HCT116 (cell line): ENCODE measurements around the gene GDAP2. TPM values are rescaled to one million over a fixed set of nuclear protein-coding genes. Genes with fewer than 3 reads are reported as not detected.

Experiments
- ATAC-seq: fragments of 200-7000 bp; cut with Tn5 transposase; 2 replicates; pipeline ENCODE4 v1.9.1; 2020; ENCODE audit warnings: mild to moderate bottlenecking, moderate library complexity
- BruUV-seq: library from RNA; stranded (reverse); fragments of 400-500 nt; replicated peaks from 2 replicates; lab custom pipeline; 2021; lab: Mats Ljungman, UMichigan
- CTCF ChIA-PET: fragments of 300-600 bp; sonication (Branson Sonifier 250); formaldehyde crosslinking; loops from one replicate; lab custom pipeline; 2021; ENCODE audit warnings: antibody characterized with exemption; lab: Charles Lee
- POLR2A ChIA-PET: fragments of 300-600, 350-600 bp; sonication (Branson Sonifier 250); formaldehyde crosslinking; loops from one replicate; lab custom pipeline; 2021; ENCODE audit warnings: antibody characterized with exemption; lab: Charles Lee
- RAD21 ChIA-PET, 2 experiments: fragments of 300-600 bp; sonication (Branson Sonifier 250); formaldehyde crosslinking; loops; one replicate each; lab custom pipeline; 2023; ENCODE audit warnings: low total read pairs in 2 of 2; ENCODE audit not compliant: uncharacterized antibody in 2 of 2, unreplicated experiment in 2 of 2, low non-redundant PET in 1 of 2; lab: Charles Lee
- DNase-seq: peaks from one replicate; pipeline ENCODE4 v3.0.0-alpha.2; 2010; ENCODE audit warnings: low read depth, low spot score
- H2AFZ ChIP-seq: fragments of 200-600 bp; shearing (Covaris generic), sonication (generic); 2 replicates; pipeline ENCODE4 v1.6.1; 2017; ENCODE audit warnings: low read depth, mixed run types, mixed read lengths, antibody characterized with exemption, low read length; ENCODE audit not compliant: poor library complexity, severe bottlenecking
- H3K27ac ChIP-seq: 2 replicates; pipeline ENCODE4 v1.5.1; 2012; ENCODE audit warnings: low read depth, low read length
- H3K27me3 ChIP-seq: fragments of 200-600 bp; sonication (generic); 2 replicates; pipeline ENCODE4 v1.6.1; 2016; ENCODE audit warnings: mixed run types, low read length, mixed read lengths; ENCODE audit not compliant: insufficient read depth
- H3K36me3 ChIP-seq, 2 experiments: fragments of 200-500 bp in 1 of 2; fragments of 200-600 bp in 1 of 2; sonication (Bioruptor generic) in 1 of 2; sonication (generic) in 1 of 2; 2 replicates each; pipeline versions ENCODE4 v1.5.1 to v1.6.1; 2014 to 2016; ENCODE audit warnings: low read length in 2 of 2, inconsistent platforms in 1 of 2, mixed read lengths in 1 of 2, mixed run types in 1 of 2; ENCODE audit not compliant: insufficient read depth in 2 of 2, control insufficient read depth in 1 of 2
- H3K4me1 ChIP-seq, 2 experiments: fragments of 200-600 bp in 1 of 2; sonication (generic) in 1 of 2; 2 replicates each; pipeline versions ENCODE4 v1.5.1 to v1.6.1; 2012 to 2017; ENCODE audit warnings: low read length in 2 of 2, inconsistent platforms in 1 of 2, mild to moderate bottlenecking in 1 of 2, mixed read lengths in 1 of 2, mixed run types in 1 of 2, moderate library complexity in 1 of 2; ENCODE audit not compliant: insufficient read depth in 2 of 2, control insufficient read depth in 1 of 2
- H3K4me2 ChIP-seq: fragments of 200-600 bp; sonication (generic); 2 replicates; pipeline ENCODE4 v1.6.1; 2017; ENCODE audit warnings: mixed run types, low read length, mixed read lengths
- H3K4me3 ChIP-seq, 2 experiments: fragments of 200-600 bp in 1 of 2; sonication (generic) in 1 of 2; replicated peaks in 1 of 2; 2 replicates each; pipeline ENCODE4 v1.5.1; 2011 to 2016; ENCODE audit warnings: low read length in 2 of 2, control low read depth in 1 of 2, low read depth in 1 of 2, mild to moderate bottlenecking in 1 of 2, mixed read lengths in 1 of 2, mixed run types in 1 of 2
- H3K79me2 ChIP-seq: fragments of 200-600 bp; sonication (generic); 2 replicates; pipeline ENCODE4 v1.6.1; 2017; ENCODE audit warnings: mild to moderate bottlenecking, mixed run types, low read length, moderate library complexity, mixed read lengths; ENCODE audit not compliant: insufficient read depth
- H3K9ac ChIP-seq: fragments of 200-600 bp; sonication (generic); 2 replicates; pipeline ENCODE4 v1.6.1; 2016; ENCODE audit warnings: low read length, mixed read lengths
- H3K9me2 ChIP-seq: fragments of 200-600 bp; sonication (generic), shearing (Covaris generic); 2 replicates; pipeline ENCODE4 v1.6.1; 2017; ENCODE audit warnings: mixed run types, mild to moderate bottlenecking, moderate library complexity; ENCODE audit not compliant: insufficient read depth
- H3K9me3 ChIP-seq, 2 experiments: fragments of 200-500 bp in 1 of 2; fragments of 200-600 bp in 1 of 2; sonication (Bioruptor generic) in 1 of 2; sonication (generic) in 1 of 2; 2 replicates each; pipeline ENCODE4 v1.6.1; 2014 to 2017; ENCODE audit warnings: low read length in 2 of 2, mixed read lengths in 2 of 2, inconsistent platforms in 1 of 2, low read depth in 1 of 2, mild to moderate bottlenecking in 1 of 2, mixed run types in 1 of 2, moderate library complexity in 1 of 2; ENCODE audit not compliant: control insufficient read depth in 1 of 2, insufficient read depth in 1 of 2
- H4K20me1 ChIP-seq: fragments of 200-600 bp; sonication (generic), shearing (Covaris generic); 2 replicates; pipeline ENCODE4 v1.6.1; 2017; ENCODE audit warnings: mixed run types, mild to moderate bottlenecking, moderate library complexity; ENCODE audit not compliant: insufficient read depth
- CEBPB ChIP-seq: IDR thresholded peaks from 2 replicates; pipeline ENCODE4 v1.6.1; 2012; ENCODE audit warnings: low read depth
- EGR1 ChIP-seq: IDR thresholded peaks from 2 replicates; pipeline ENCODE4 v1.6.1; 2012; ENCODE audit warnings: low read depth
- EZH2 ChIP-seq: fragments of 200-600 bp; sonication (generic); IDR thresholded peaks from 2 replicates; pipeline ENCODE4 v1.6.1; 2017; ENCODE audit warnings: antibody characterized with exemption, mixed run types
- FOSL1 ChIP-seq: IDR thresholded peaks from 2 replicates; pipeline ENCODE4 v1.6.1; 2012; ENCODE audit warnings: low read depth
- JUND ChIP-seq: IDR thresholded peaks from 2 replicates; pipeline ENCODE4 v1.6.1; 2012
- POLR2A ChIP-seq: IDR thresholded peaks from 2 replicates; pipeline ENCODE4 v1.7.0; 2011; ENCODE audit warnings: borderline replicate concordance; ENCODE audit not compliant: insufficient read depth, insufficient read length; ENCODE audit errors: extremely low read depth
- RAD21 ChIP-seq: IDR thresholded peaks from 2 replicates; pipeline ENCODE4 v1.6.1; 2012; ENCODE audit warnings: low read depth, mild to moderate bottlenecking
- REST ChIP-seq: IDR thresholded peaks from 2 replicates; pipeline ENCODE4 v1.6.1; 2012; ENCODE audit warnings: low read depth
- SP1 ChIP-seq: IDR thresholded peaks from 2 replicates; pipeline ENCODE4 v1.6.1; 2012; ENCODE audit warnings: low read depth
- SRF ChIP-seq: IDR thresholded peaks from 2 replicates; pipeline ENCODE4 v1.6.1; 2012; ENCODE audit warnings: low read depth
- YY1 ChIP-seq: IDR thresholded peaks from 2 replicates; pipeline ENCODE4 v1.6.1; 2011; ENCODE audit warnings: low read length, low read depth, moderate library complexity, mild to moderate bottlenecking; ENCODE audit not compliant: insufficient replicate concordance; ENCODE audit errors: extremely low read depth
- ZFX ChIP-seq: fragments of 450-650 bp; IDR thresholded peaks from 2 replicates; pipeline ENCODE4 v1.6.1; 2017
- ZNF274 ChIP-seq: fragments of 200-500 bp; sonication (Bioruptor generic); IDR thresholded peaks from 2 replicates; pipeline ENCODE4 v1.6.1; 2014; ENCODE audit warnings: mild to moderate bottlenecking, low read depth, low read length, inconsistent platforms
- intact Hi-C: fragments of 100-400 bp; cut with micrococcal nuclease; formaldehyde crosslinking; loops from 2 replicates; pipeline ENCODE4 v1.10.0; 2022
- total RNA-seq: library from RNA; stranded (reverse); gene quantifications from one replicate; pipeline ENCODE4 v1.2.1, GENCODE V29; 2021; ENCODE audit not compliant: unreplicated experiment
- TF ChIP-seq, protein P1 (sequence below), 3 experiments: fragments of 200-600 bp in 1 of 3; sonication (generic) in 1 of 3; IDR thresholded peaks in 2 of 3; conservative IDR thresholded peaks in 1 of 3; 2 replicates each; pipeline ENCODE4 v1.5.1; 2012 to 2017; ENCODE audit warnings: low read depth in 2 of 3, low read length in 2 of 3, antibody characterized with exemption in 1 of 3, borderline replicate concordance in 1 of 3, control low read depth in 1 of 3, mild to moderate bottlenecking in 1 of 3, mixed read lengths in 1 of 3, mixed run types in 1 of 3, moderate library complexity in 1 of 3; ENCODE audit not compliant: insufficient read depth in 1 of 3
- TF ChIP-seq, protein P2 (sequence below): IDR thresholded peaks from 2 replicates; pipeline ENCODE4 v1.6.1; 2012

The GDAP2 gene
- total RNA-seq, 1 experiment from 2014 or later: 21.4 TPM

- no peak for DNase-seq
- Histone ChIP-seq H3K4me1 (no peaks in the 10 kb centered on the region), H3K9ac (no peak overlapping the region), H3K27me3 (no peaks in the 10 kb centered on the region), H3K36me3 (no peaks in the 10 kb centered on the region), H3K9me2 (no peaks in the 10 kb centered on the region), H3K9me3 (no peaks in the 10 kb centered on the region), H4K20me1 (no peaks in the 10 kb centered on the region), H3K79me2 (no peaks in the 10 kb centered on the region), H3K4me2 (no peak overlapping the region)
- BruUV-seq: no TSS peak
- ATAC-seq: no peak
- POLR2A ChIA-PET: no interaction called here
- no peak for TF ChIP-seq REST
- TF ChIP-seq EGR1: no peak
- TF ChIP-seq, protein P1, sequence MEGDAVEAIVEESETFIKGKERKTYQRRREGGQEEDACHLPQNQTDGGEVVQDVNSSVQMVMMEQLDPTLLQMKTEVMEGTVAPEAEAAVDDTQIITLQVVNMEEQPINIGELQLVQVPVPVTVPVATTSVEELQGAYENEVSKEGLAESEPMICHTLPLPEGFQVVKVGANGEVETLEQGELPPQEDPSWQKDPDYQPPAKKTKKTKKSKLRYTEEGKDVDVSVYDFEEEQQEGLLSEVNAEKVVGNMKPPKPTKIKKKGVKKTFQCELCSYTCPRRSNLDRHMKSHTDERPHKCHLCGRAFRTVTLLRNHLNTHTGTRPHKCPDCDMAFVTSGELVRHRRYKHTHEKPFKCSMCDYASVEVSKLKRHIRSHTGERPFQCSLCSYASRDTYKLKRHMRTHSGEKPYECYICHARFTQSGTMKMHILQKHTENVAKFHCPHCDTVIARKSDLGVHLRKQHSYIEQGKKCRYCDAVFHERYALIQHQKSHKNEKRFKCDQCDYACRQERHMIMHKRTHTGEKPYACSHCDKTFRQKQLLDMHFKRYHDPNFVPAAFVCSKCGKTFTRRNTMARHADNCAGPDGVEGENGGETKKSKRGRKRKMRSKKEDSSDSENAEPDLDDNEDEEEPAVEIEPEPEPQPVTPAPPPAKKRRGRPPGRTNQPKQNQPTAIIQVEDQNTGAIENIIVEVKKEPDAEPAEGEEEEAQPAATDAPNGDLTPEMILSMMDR (IDR thresholded peaks at IDR 0.05 in 2 of 3, conservative IDR thresholded peaks at IDR 0.05 in 1 of 3; ENCODE audit: borderline replicate concordance in 1 of 3, insufficient read depth in 1 of 3, low read depth in 2 of 3, low read length in 2 of 3): no peak
- TF ChIP-seq JUND: no peak
- no peak for TF ChIP-seq FOSL1
- TF ChIP-seq YY1: no peak
- TF ChIP-seq RAD21: no peak
- no peak for TF ChIP-seq ZNF274
- TF ChIP-seq, protein P2, sequence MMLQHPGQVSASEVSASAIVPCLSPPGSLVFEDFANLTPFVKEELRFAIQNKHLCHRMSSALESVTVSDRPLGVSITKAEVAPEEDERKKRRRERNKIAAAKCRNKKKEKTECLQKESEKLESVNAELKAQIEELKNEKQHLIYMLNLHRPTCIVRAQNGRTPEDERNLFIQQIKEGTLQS: no peak
- no peak for TF ChIP-seq EZH2
- no peak for TF ChIP-seq SRF
- TF ChIP-seq POLR2A: no peak
- no peak for TF ChIP-seq CEBPB
- TF ChIP-seq ZFX: no peak
- TF ChIP-seq SP1: no peak
- TF ChIP-seq, all 23 proteins: peak for 0
- no peak overlapping the region for H3K4me3 ChIP-seq
- ChIA-PET RAD21 (no interaction called here), CTCF (no interaction called here)
- intact Hi-C loops: loop anchor here (5.0 to 10.0 kb wide), 2 partner anchors 353 to 826 kb away; partner anchors contain the start of gene TTF2
- H3K27ac ChIP-seq: no peak overlapping the region
- H2AFZ ChIP-seq: no peak overlapping the region
Measured at GRCh38 chr1:117890452-117890851, 39.0 kb downstream of the GDAP2 start.
